ENCODE results near the gene ASB16.

ASB16 gene

DNA sequence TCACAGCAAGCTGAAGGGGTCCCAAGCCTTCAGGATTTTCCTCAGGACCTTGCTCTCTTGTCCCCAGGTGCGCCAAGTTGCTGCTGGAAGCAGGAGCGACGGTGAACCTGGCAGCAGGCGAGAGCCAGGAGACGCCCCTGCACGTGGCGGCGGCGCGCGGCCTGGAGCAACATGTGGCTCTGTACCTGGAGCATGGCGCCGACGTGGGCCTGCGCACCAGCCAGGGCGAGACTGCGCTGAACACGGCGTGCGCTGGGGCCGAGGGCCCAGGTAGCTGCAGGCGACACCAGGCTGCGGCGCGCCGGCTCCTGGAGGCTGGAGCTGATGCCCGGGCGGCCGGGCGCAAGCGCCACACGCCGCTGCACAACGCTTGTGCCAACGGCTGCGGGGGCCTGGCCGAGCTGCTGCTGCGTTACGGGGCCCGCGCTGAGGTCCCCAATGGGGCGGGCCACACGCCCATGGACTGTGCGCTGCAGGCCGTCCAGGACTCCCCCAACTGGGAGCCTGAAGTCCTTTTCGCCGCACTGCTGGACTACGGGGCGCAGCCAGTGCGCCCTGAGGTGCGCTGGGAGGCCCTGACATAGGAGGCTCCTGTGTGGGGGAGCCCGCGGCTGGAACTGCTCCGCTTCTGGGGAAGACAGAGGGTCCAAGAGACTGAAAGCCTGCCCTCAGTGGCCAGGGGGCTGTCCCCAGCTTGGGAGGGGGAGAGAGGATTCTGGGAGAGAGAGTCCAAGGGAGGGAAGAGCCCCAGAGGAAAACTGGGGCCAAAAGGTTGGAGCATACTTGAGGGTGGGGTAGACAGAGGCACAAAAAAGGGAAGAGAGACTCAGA lies 6.4 kb downstream of the ASB16 start:
- H3K27ac ChIP-seq: no peak overlapping the region
- H3K9ac ChIP-seq: no peak overlapping the region
- no peaks in the 10 kb centered on the region for H3K27me3 ChIP-seq (ENCODE audit: control insufficient read depth, insufficient read depth, low read length)
- no peak overlapping the region for H3K4me3 ChIP-seq (ENCODE audit: low read depth, low read length)
- no peak for TF ChIP-seq CTCF (IDR thresholded peaks at IDR 0.05)
- H3K4me2 ChIP-seq (ENCODE audit: low read length): no peak overlapping the region
- H3K4me1 ChIP-seq: no peaks in the 10 kb centered on the region
- H3K9me3 ChIP-seq (ENCODE audit: control insufficient read depth, low read length): no peaks in the 10 kb centered on the region
- no peaks in the 10 kb centered on the region for H3K79me2 ChIP-seq
- no peaks in the 10 kb centered on the region for H3K36me3 ChIP-seq (ENCODE audit: control insufficient read depth, insufficient read depth, low read length)
- H2AFZ ChIP-seq: no peak overlapping the region

- Histone ChIP-seq H3K27me3 (ENCODE audit: control insufficient read depth, insufficient read depth, low read length) (no peaks in the 10 kb centered on the region), H3K4me3 (ENCODE audit: low read depth, low read length) (no peak overlapping the region), H3K36me3 (ENCODE audit: control insufficient read depth, insufficient read depth, low read length) (no peaks in the 10 kb centered on the region), H3K9ac (no peak overlapping the region), H3K4me2 (ENCODE audit: low read length) (no peak overlapping the region), H3K4me1 (no peaks in the 10 kb centered on the region), H3K9me3 (ENCODE audit: control insufficient read depth, low read length) (no peaks in the 10 kb centered on the region), H3K79me2 (no peaks in the 10 kb centered on the region), H3K27ac (no peak overlapping the region), H2AFZ (no peak overlapping the region)
- TF ChIP-seq CTCF (IDR thresholded peaks at IDR 0.05): no peak
Measured at GRCh38 chr17:44177640-44178039, 7.1 kb downstream of the ASB16 start.

- no peak overlapping the region for H3K4me2 ChIP-seq (ENCODE audit: low read length)
- no peak overlapping the region for H3K4me3 ChIP-seq (ENCODE audit: low read depth, low read length)
- H3K36me3 ChIP-seq (ENCODE audit: control insufficient read depth, insufficient read depth, low read length): no peaks in the 10 kb centered on the region
- H3K27me3 ChIP-seq (ENCODE audit: control insufficient read depth, insufficient read depth, low read length): no peaks in the 10 kb centered on the region
- H3K9me3 ChIP-seq (ENCODE audit: control insufficient read depth, low read length): no peaks in the 10 kb centered on the region
- H2AFZ ChIP-seq: no peak overlapping the region
- no peaks in the 10 kb centered on the region for H3K4me1 ChIP-seq
- H3K79me2 ChIP-seq: no peaks in the 10 kb centered on the region
- no peak overlapping the region for H3K27ac ChIP-seq
- no peak for TF ChIP-seq CTCF (IDR thresholded peaks at IDR 0.05)
- no peak overlapping the region for H3K9ac ChIP-seq
Measured at GRCh38 chr17:44178133-44178532, 7.6 kb downstream of the ASB16 start.

- H3K4me3 ChIP-seq (ENCODE audit: low read depth, low read length): no peak overlapping the region
Measured at GRCh38 chr17:44183024-44183423, 12.5 kb downstream of the ASB16 start.

More at GRCh38 chr17:44183024-44183423, 12.5 kb downstream of the ASB16 start:
- Histone ChIP-seq H2AFZ (no peak overlapping the region), H3K9ac (no peak overlapping the region), H3K79me2 (peaks cover 4% of the 10 kb centered on the region), H3K27me3 (ENCODE audit: control insufficient read depth, insufficient read depth, low read length) (no peaks in the 10 kb centered on the region), H3K4me2 (ENCODE audit: low read length) (no peak overlapping the region), H3K4me1 (peaks cover 12% of the 10 kb centered on the region), H3K27ac (no peak overlapping the region), H3K36me3 (ENCODE audit: control insufficient read depth, insufficient read depth, low read length) (no peaks in the 10 kb centered on the region), H3K9me3 (ENCODE audit: control insufficient read depth, low read length) (no peaks in the 10 kb centered on the region)
- TF ChIP-seq CTCF (IDR thresholded peaks at IDR 0.05): no peak

Measured in parathyroid adenoma (tissue), 2 donors.